SK-N-SH (cell line): ENCODE results near the gene SKA1. TPM values are rescaled to one million over a fixed set of nuclear protein-coding genes. Genes with fewer than 3 reads are reported as not detected.

Experiments used
- CTCF ChIA-PET: fragments of 300-600, 350-600 bp; formaldehyde crosslinking; extraction: SDS; loops from one replicate; lab custom pipeline; 2021; lab: Yijun Ruan, JAX
- POLR2A ChIA-PET: fragments of 350-600 bp; sonication (Branson Sonifier 250); formaldehyde crosslinking; extraction: SDS; loops from one replicate; lab custom pipeline; 2020; ENCODE audit warnings: antibody characterized with exemption, inconsistent platforms; lab: Yijun Ruan, JAX
- DNase-seq: peaks from one replicate; pipeline ENCODE4 v3.0.0; 2012
- H2AFZ ChIP-seq: fragments of 200-600 bp; sonication (generic); 2 replicates; pipeline ENCODE4 v1.8.1; 2016; ENCODE audit warnings: antibody characterized with exemption, mild to moderate bottlenecking, low read depth
- H3F3A ChIP-seq: fragments of 200-600 bp; sonication (generic); replicated peaks from 2 replicates; pipeline ENCODE3; 2016; ENCODE audit warnings: antibody characterized with exemption, mild to moderate bottlenecking; ENCODE audit not compliant: insufficient read depth
- H3K27ac ChIP-seq, 2 experiments: fragments of 200-500 bp in 1 of 2; fragments of 200-600 bp in 1 of 2; sonication (Bioruptor generic) in 1 of 2; sonication (generic), shearing (Covaris generic) in 1 of 2; 2 replicates each; pipeline versions ENCODE4 v1.5.1 to v1.6.1; 2014 to 2016; ENCODE audit warnings: low read depth in 2 of 2, inconsistent platforms in 1 of 2, low read length in 1 of 2, mild to moderate bottlenecking in 1 of 2, mixed read lengths in 1 of 2
- H3K27me3 ChIP-seq: fragments of 200-600 bp; sonication (generic), shearing (Covaris generic); 2 replicates; pipeline ENCODE4 v1.6.1; 2016; ENCODE audit warnings: mixed run types; ENCODE audit not compliant: insufficient read depth
- H3K36me3 ChIP-seq, 2 experiments: fragments of 200-500 bp in 1 of 2; fragments of 200-600 bp in 1 of 2; sonication (Bioruptor generic) in 1 of 2; sonication (generic) in 1 of 2; replicated peaks in 1 of 2; 2 replicates each; pipeline versions ENCODE3 to v1.5.1; 2014 to 2016; ENCODE audit warnings: low read length in 1 of 2, mild to moderate bottlenecking in 1 of 2; ENCODE audit not compliant: insufficient read depth in 2 of 2, control insufficient read depth in 1 of 2
- H3K4me1 ChIP-seq, 2 experiments: fragments of 200-500 bp in 1 of 2; fragments of 200-600 bp in 1 of 2; sonication (Bioruptor generic) in 1 of 2; sonication (generic), shearing (Covaris generic) in 1 of 2; 2 replicates each; pipeline versions ENCODE4 v1.5.1 to v1.6.1; 2014 to 2016; ENCODE audit warnings: low read depth in 1 of 2, low read length in 1 of 2, mixed run types in 1 of 2; ENCODE audit not compliant: insufficient read depth in 2 of 2, control insufficient read depth in 1 of 2
- H3K4me2 ChIP-seq: fragments of 200-600 bp; sonication (generic), shearing (Covaris generic); 2 replicates; pipeline ENCODE4 v1.6.1; 2017; ENCODE audit warnings: mixed run types
- H3K4me3 ChIP-seq, 2 experiments: fragments of 200-500 bp in 1 of 2; fragments of 200-600 bp in 1 of 2; sonication (Bioruptor generic) in 1 of 2; sonication (generic), shearing (Covaris generic) in 1 of 2; 2 replicates each; pipeline versions ENCODE4 v1.5.1 to v1.8.1; 2014 to 2016; ENCODE audit warnings: low read depth in 2 of 2, inconsistent platforms in 1 of 2, low read length in 1 of 2, mild to moderate bottlenecking in 1 of 2, mixed read lengths in 1 of 2, moderate library complexity in 1 of 2
- H3K79me2 ChIP-seq: fragments of 200-600 bp; sonication (generic); 2 replicates; pipeline ENCODE4 v1.8.1; 2017; ENCODE audit warnings: mild to moderate bottlenecking; ENCODE audit not compliant: insufficient read depth
- H3K9ac ChIP-seq: fragments of 200-600 bp; sonication (generic); 2 replicates; pipeline ENCODE4 v1.6.1; 2017; ENCODE audit warnings: mixed run types
- H3K9me2 ChIP-seq: fragments of 200-600 bp; sonication (generic); 2 replicates; pipeline ENCODE4 v1.6.1; 2017; ENCODE audit warnings: mixed run types
- H3K9me3 ChIP-seq: fragments of 200-600 bp; sonication (generic); 2 replicates; pipeline ENCODE4 v1.6.1; 2017; ENCODE audit warnings: mixed run types, mild to moderate bottlenecking, moderate library complexity
- H4K20me1 ChIP-seq: fragments of 200-600 bp; sonication (generic); 2 replicates; pipeline ENCODE4 v1.6.1; 2017; ENCODE audit warnings: mild to moderate bottlenecking, mixed run types; ENCODE audit not compliant: insufficient read depth
- EP300 ChIP-seq, 2 experiments: IDR thresholded peaks; 2 replicates each; pipeline versions ENCODE4 v1.4.0 to v1.6.1; 2012; ENCODE audit warnings: borderline replicate concordance in 1 of 2, low read depth in 1 of 2, low read length in 1 of 2
- GATA2 ChIP-seq: sonication (generic); formaldehyde crosslinking; IDR thresholded peaks from 2 replicates; pipeline ENCODE4 v1.5.0; 2020; ENCODE audit warnings: mild to moderate bottlenecking, missing genetic modification reagents
- JUND ChIP-seq: IDR thresholded peaks from 2 replicates; pipeline ENCODE4 v1.4.0; 2012
- MXI1 ChIP-seq: IDR thresholded peaks from 2 replicates; pipeline ENCODE4 v1.6.1; 2012; ENCODE audit warnings: mild to moderate bottlenecking, low read depth, low read length, improper control_type of control experiment
- NFIC ChIP-seq: IDR thresholded peaks from 2 replicates; pipeline ENCODE4 v1.4.0; 2012; ENCODE audit warnings: borderline replicate concordance
- POLR2AphosphoS5 ChIP-seq: IDR thresholded peaks from 2 replicates; pipeline ENCODE4 v1.6.1; 2012; ENCODE audit warnings: low read depth, low read length
- RAD21 ChIP-seq: IDR thresholded peaks from 2 replicates; pipeline ENCODE4 v1.6.1; 2012; ENCODE audit warnings: mild to moderate bottlenecking, low read length
- RCOR1 ChIP-seq: fragments of 150-350 bp; IDR thresholded peaks from 2 replicates; pipeline ENCODE4 v1.6.1; 2017; ENCODE audit warnings: antibody characterized with exemption, low read length
- SMC3 ChIP-seq: IDR thresholded peaks from 2 replicates; pipeline ENCODE4 v1.6.1; 2012; ENCODE audit warnings: low read depth, low read length, improper control_type of control experiment
- TEAD4 ChIP-seq: IDR thresholded peaks from 2 replicates; pipeline ENCODE4 v1.4.0; 2012; ENCODE audit warnings: mild to moderate bottlenecking, borderline replicate concordance; ENCODE audit not compliant: insufficient read depth
- WGBS: methylation state at CpG from one replicate; pipeline ENCODE4 v1.1.6; 2017; ENCODE audit warnings: low lambda C conversion rate; 5-methylcytosine and 5-hydroxymethylcytosine counted together
- polyA plus RNA-seq, 3 experiments: library from polyadenylated mRNA; depleted of rRNA; stranded (reverse); fragments of >200 nt; gene quantifications; 2 replicates each; pipeline ENCODE4 v1.2.3, GENCODE V29; 2012
- TF ChIP-seq, protein P1 (sequence below): IDR thresholded peaks from 2 replicates; pipeline ENCODE4 v1.6.1; 2012; ENCODE audit warnings: mild to moderate bottlenecking, low read depth, low read length, moderate library complexity
- TF ChIP-seq, protein P2 (sequence below): IDR thresholded peaks from 2 replicates; pipeline ENCODE4 v1.4.0; 2012; ENCODE audit warnings: low read depth
- TF ChIP-seq, protein P3 (sequence below): fragments of 150-350 bp; IDR thresholded peaks from 2 replicates; pipeline ENCODE4 v1.6.1; 2016; ENCODE audit warnings: mild to moderate bottlenecking, low read depth, low read length
- TF ChIP-seq, protein P4 (sequence below): IDR thresholded peaks from 2 replicates; pipeline ENCODE4; 2012

Gene SKA1
- polyA plus RNA-seq, 1 of the 3 experiments (the other 2 are of a cell fraction), result 4.5 TPM

DNA sequence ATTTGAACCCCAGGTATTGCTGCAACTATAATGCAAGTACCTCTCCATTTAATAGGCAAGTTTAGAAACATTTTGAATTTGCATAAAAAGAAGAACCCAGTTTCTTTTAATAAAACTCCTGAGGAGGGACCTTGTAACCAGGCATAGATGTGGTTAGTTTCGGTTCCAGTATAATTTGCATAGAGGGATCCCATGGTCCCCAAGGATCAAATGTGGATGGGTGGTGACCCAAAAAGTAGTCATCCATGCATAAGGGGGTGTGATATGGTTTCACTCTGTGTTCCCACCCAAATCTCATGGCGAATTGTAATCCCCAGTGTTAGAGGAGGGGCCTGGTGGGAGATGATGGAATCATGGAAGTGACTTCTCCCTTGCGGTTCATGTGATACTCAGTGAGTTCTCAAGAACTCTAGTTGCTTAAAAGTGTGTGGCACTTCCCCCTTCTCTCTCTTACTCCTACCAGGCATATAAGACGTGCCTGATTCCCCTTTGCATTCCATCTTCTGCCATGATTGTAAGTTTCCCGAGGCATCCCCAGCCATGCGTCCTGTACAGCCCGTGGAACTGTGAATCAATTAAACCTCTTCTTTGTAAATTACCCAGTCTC is 40.2 kb upstream of the SKA1 start:
- Histone ChIP-seq H3K4me2 (no peak overlapping the region), H3K27me3 (no peaks in the 10 kb centered on the region), H3F3A (no peaks in the 10 kb centered on the region), H3K79me2 (no peaks in the 10 kb centered on the region), H3K9me3 (no peaks in the 10 kb centered on the region), H2AFZ (no peak overlapping the region), H3K9me2 (no peaks in the 10 kb centered on the region), H3K9ac (no peak overlapping the region), H3K36me3 (no peaks in the 10 kb centered on the region), H4K20me1 (no peaks in the 10 kb centered on the region), H3K4me3 (no peak overlapping the region), H3K27ac (no peak overlapping the region), H3K4me1 (peaks cover 0 to 18% of the 10 kb centered on the region in 2 experiments; a peak in 1 of 4 replicates)
- CTCF ChIA-PET, result no interaction called here
- no peak for TF ChIP-seq POLR2AphosphoS5
- no peak for TF ChIP-seq SMC3
- TF ChIP-seq, protein P1, sequence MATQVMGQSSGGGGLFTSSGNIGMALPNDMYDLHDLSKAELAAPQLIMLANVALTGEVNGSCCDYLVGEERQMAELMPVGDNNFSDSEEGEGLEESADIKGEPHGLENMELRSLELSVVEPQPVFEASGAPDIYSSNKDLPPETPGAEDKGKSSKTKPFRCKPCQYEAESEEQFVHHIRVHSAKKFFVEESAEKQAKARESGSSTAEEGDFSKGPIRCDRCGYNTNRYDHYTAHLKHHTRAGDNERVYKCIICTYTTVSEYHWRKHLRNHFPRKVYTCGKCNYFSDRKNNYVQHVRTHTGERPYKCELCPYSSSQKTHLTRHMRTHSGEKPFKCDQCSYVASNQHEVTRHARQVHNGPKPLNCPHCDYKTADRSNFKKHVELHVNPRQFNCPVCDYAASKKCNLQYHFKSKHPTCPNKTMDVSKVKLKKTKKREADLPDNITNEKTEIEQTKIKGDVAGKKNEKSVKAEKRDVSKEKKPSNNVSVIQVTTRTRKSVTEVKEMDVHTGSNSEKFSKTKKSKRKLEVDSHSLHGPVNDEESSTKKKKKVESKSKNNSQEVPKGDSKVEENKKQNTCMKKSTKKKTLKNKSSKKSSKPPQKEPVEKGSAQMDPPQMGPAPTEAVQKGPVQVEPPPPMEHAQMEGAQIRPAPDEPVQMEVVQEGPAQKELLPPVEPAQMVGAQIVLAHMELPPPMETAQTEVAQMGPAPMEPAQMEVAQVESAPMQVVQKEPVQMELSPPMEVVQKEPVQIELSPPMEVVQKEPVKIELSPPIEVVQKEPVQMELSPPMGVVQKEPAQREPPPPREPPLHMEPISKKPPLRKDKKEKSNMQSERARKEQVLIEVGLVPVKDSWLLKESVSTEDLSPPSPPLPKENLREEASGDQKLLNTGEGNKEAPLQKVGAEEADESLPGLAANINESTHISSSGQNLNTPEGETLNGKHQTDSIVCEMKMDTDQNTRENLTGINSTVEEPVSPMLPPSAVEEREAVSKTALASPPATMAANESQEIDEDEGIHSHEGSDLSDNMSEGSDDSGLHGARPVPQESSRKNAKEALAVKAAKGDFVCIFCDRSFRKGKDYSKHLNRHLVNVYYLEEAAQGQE, result no peak
- TF ChIP-seq, protein P2, sequence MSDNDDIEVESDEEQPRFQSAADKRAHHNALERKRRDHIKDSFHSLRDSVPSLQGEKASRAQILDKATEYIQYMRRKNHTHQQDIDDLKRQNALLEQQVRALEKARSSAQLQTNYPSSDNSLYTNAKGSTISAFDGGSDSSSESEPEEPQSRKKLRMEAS, result no peak
- no peak for TF ChIP-seq MXI1
- TF ChIP-seq RAD21, result no peak
- no peak for TF ChIP-seq JUND
- TF ChIP-seq TEAD4, result no peak
- TF ChIP-seq, protein P3, sequence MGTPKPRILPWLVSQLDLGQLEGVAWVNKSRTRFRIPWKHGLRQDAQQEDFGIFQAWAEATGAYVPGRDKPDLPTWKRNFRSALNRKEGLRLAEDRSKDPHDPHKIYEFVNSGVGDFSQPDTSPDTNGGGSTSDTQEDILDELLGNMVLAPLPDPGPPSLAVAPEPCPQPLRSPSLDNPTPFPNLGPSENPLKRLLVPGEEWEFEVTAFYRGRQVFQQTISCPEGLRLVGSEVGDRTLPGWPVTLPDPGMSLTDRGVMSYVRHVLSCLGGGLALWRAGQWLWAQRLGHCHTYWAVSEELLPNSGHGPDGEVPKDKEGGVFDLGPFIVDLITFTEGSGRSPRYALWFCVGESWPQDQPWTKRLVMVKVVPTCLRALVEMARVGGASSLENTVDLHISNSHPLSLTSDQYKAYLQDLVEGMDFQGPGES, result no peak
- TF ChIP-seq, protein P4, sequence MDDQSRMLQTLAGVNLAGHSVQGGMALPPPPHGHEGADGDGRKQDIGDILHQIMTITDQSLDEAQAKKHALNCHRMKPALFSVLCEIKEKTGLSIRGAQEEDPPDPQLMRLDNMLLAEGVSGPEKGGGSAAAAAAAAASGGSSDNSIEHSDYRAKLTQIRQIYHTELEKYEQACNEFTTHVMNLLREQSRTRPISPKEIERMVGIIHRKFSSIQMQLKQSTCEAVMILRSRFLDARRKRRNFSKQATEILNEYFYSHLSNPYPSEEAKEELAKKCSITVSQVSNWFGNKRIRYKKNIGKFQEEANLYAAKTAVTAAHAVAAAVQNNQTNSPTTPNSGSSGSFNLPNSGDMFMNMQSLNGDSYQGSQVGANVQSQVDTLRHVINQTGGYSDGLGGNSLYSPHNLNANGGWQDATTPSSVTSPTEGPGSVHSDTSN, result no peak
- TF ChIP-seq NFIC, result no peak
- no peak for TF ChIP-seq EP300 (IDR thresholded peaks at IDR 0.05; ENCODE audit: borderline replicate concordance in 1 of 2, low read depth in 1 of 2, low read length in 1 of 2)
- TF ChIP-seq GATA2 (CRISPR knock-in tag), result no peak
- TF ChIP-seq RCOR1, result no peak
- POLR2A ChIA-PET, result no interaction called here
- 54% methylated on average over 7 of the region's 7 CpGs for WGBS
- no peak for DNase-seq
